Esophagus squamous epithelium (tissue), 5 donors: Measurements from ENCODE around the gene OR1G1. TPM values are rescaled to one million over a fixed set of nuclear protein-coding genes. Genes with fewer than 3 reads are reported as not detected.
"Not testable (repeated sequence)": the region's sequence is repeated elsewhere in the genome, so short reads cannot be mapped to it uniquely, and the experiment has no call there.

ENCODE experiments used
- DNase-seq: peaks from one replicate; lab custom pipeline; 2025; lab: John Stamatoyannopoulos, UW
- H3K27ac ChIP-seq, 4 donors: fragments of 200-600 bp; sonication (generic); one replicate each; pipeline ENCODE4 v1.5.1; 2016 to 2019; ENCODE audit warnings: mild to moderate bottlenecking in 1 of 4
- H3K27me3 ChIP-seq, 4 donors: fragments of 200-600 bp; sonication (generic); 1 replicate in 3 of 4; 2 replicates in 1 of 4; pipeline versions ENCODE4 v1.5.1 to v1.6.0; 2017 to 2021; ENCODE audit warnings: antibody characterized with exemption in 1 of 4
- H3K36me3 ChIP-seq, 3 donors: fragments of 200-600 bp; sonication (generic); one replicate each; pipeline ENCODE4 v1.5.1; 2016 to 2019
- H3K4me1 ChIP-seq, 3 donors: fragments of 200-600 bp; sonication (generic); one replicate each; pipeline ENCODE4 v1.5.1; 2017 to 2019
- H3K4me3 ChIP-seq, 4 donors: fragments of 200-600 bp; sonication (generic); 1 replicate in 3 of 4; 2 replicates in 1 of 4; pipeline ENCODE4 v1.5.1; 2016 to 2019; ENCODE audit warnings: mild to moderate bottlenecking in 2 of 4, moderate library complexity in 1 of 4
- H3K9me3 ChIP-seq, 3 donors: fragments of 200-600 bp; sonication (generic); one replicate each; pipeline ENCODE4 v1.5.1; 2016 to 2019
- CTCF ChIP-seq, 6 experiments: fragments of 450-650 bp in 4 of 6; fragments of 200-600 bp in 2 of 6; sonication (generic) in 2 of 6; IDR thresholded peaks; one replicate each; pipeline ENCODE4 v1.5.1; 2016 to 2019; ENCODE audit warnings: antibody characterized with exemption in 6 of 6, mild to moderate bottlenecking in 4 of 6, moderate library complexity in 4 of 6
- POLR2A ChIP-seq, 4 donors: fragments of 450-650 bp; IDR thresholded peaks; one replicate each; pipeline ENCODE4 v1.6.1; 2017; ENCODE audit warnings: antibody characterized with exemption in 4 of 4, mild to moderate bottlenecking in 4 of 4, moderate library complexity in 3 of 4
- WGBS, 2 donors: methylation state at CpG; one replicate each; pipeline ENCODE4 v1.1.5; 2018; 5-methylcytosine and 5-hydroxymethylcytosine counted together
- intact Hi-C: fragments of 100-400 bp; cut with DNase I; formaldehyde crosslinking; loops from one replicate; pipeline ENCODE4 v1.15.0; 2022
- total RNA-seq, 4 donors: library from RNA; depleted of rRNA; stranded (reverse); fragments of >200 nt; gene quantifications; one replicate each; pipeline ENCODE4 v1.1.0, GENCODE V29; 2016
- donor health status: DM: yes; HTN: yes; CAD: no.

Gene OR1G1
- not detected for total RNA-seq

- Histone ChIP-seq H3K36me3 (no peaks in the 10 kb centered on the region), H3K4me3 (no peak within 1 kb of the TSS), H3K27me3 (peaks cover 0 to 26% (median 0%) of the 10 kb centered on the region in 4 donors), H3K4me1 (no peaks in the 10 kb centered on the region), H3K27ac (no peak within 1 kb of the TSS), H3K9me3 (no peaks in the 10 kb centered on the region)
- intact Hi-C loops = no loop called here
- WGBS, 2 donors = 72 to 83% methylated on average over 2 of the region's 2 CpGs
- no peak for DNase-seq
- TF ChIP-seq POLR2A (IDR thresholded peaks at IDR 0.05) (no peak), CTCF (IDR thresholded peaks at IDR 0.05) (no peak)
Measured at GRCh38 chr17:3127451-3127850, at the start of gene OR1G1. Gene OR1G1, minus strand, starts transcription at chr17:3127551. Its CDS starts 0 bp downstream, at chr17:3127551.

- intact Hi-C loops = no loop called here
- no peak for DNase-seq
- Histone ChIP-seq H3K4me3 (no peak overlapping the region), H3K9me3 (peaks cover 0 to 19% (median 8%) of the 10 kb centered on the region in 3 donors), H3K4me1 (no peaks in the 10 kb centered on the region), H3K27me3 (peaks cover 0 to 24% (median 0%) of the 10 kb centered on the region in 4 donors), H3K27ac (no peak overlapping the region), H3K36me3 (no peaks in the 10 kb centered on the region)
- 42 to 64% methylated on average over 5 of the region's 5 CpGs for WGBS, 2 donors
- TF ChIP-seq CTCF (IDR thresholded peaks at IDR 0.05) (no peak), POLR2A (IDR thresholded peaks at IDR 0.05) (no peak)
Measured at GRCh38 chr17:3167574-3167973, 40.2 kb upstream of the OR1G1 start.

- Histone ChIP-seq H3K4me1 (no peaks in the 10 kb centered on the region), H3K4me3 (no peak overlapping the region), H3K27me3 (peaks cover 0 to 17% (median 0%) of the 10 kb centered on the region in 4 donors), H3K27ac (no peak overlapping the region), H3K36me3 (no peaks in the 10 kb centered on the region), H3K9me3 (no peaks in the 10 kb centered on the region)
- no peak for TF ChIP-seq POLR2A (IDR thresholded peaks at IDR 0.05)
- TF ChIP-seq CTCF (IDR thresholded peaks at IDR 0.05) = no peak
- DNase-seq = no peak
- WGBS, 2 donors = 58 to 74% methylated on average over 1 of the region's 1 CpG
- intact Hi-C loops = no loop called here
Measured at GRCh38 chr17:3157218-3157617, 29.9 kb upstream of the OR1G1 start.

GRCh38 chr17:3137494-3137893 is 10.1 kb upstream of the OR1G1 start:
- intact Hi-C loops = not testable (repeated sequence)

GRCh38 chr17:3104322-3104721 is 23.0 kb downstream of the OR1G1 start, which contains the start of gene OR1D2:
Gene OR1D2, minus strand, starts transcription at chr17:3104422. Its CDS starts 11,426 bp downstream, at chr17:3092996.
- no peak for DNase-seq
- intact Hi-C loops = no loop called here
- Histone ChIP-seq H3K36me3 (no peaks in the 10 kb centered on the region), H3K4me1 (no peaks in the 10 kb centered on the region), H3K27ac (no peak within 1 kb of the TSS), H3K27me3 (no peaks in the 10 kb centered on the region), H3K9me3 (peaks cover 0 to 3% (median 0%) of the 10 kb centered on the region in 3 donors), H3K4me3 (no peak within 1 kb of the TSS)
- 64 to 67% methylated on average over 2 to 3 of the region's 3 CpGs for WGBS, 2 donors
- TF ChIP-seq CTCF (IDR thresholded peaks at IDR 0.05) (no peak), POLR2A (IDR thresholded peaks at IDR 0.05) (no peak)

More at GRCh38 chr17:3137494-3137893, 10.1 kb upstream of the OR1G1 start:
- not testable (repeated sequence) for H3K27me3 ChIP-seq, H3K9me3 ChIP-seq, DNase-seq, H3K4me1 ChIP-seq, H3K27ac ChIP-seq, H3K4me3 ChIP-seq, H3K36me3 ChIP-seq
- 74 to 83% methylated on average over 3 of the region's 3 CpGs for WGBS, 2 donors

Other genes starting within 250 kb of the OR1G1 start
- not detected for gene OR1D5, start 63.9 kb downstream of the OR1G1 start, total RNA-seq
- not detected for gene OR1D2, start 23.1 kb downstream of the OR1G1 start, total RNA-seq
- gene OR1A2, start 70.0 kb upstream of the OR1G1 start, total RNA-seq = not detected
- gene OR1A1, start 80.1 kb upstream of the OR1G1 start, total RNA-seq = not detected
- not detected for gene OR3A1, start 170.8 kb upstream of the OR1G1 start, total RNA-seq